NCI-H146 treated with DMSO at 0.1 percent for 48 hours (cell line): ENCODE measurements around the gene TNS3.

Experiments
- DNase-seq: peaks from one replicate; lab custom pipeline; 2025; ENCODE audit not compliant: unreplicated experiment; lab: John Stamatoyannopoulos, UW

TNS3 gene

DNA sequence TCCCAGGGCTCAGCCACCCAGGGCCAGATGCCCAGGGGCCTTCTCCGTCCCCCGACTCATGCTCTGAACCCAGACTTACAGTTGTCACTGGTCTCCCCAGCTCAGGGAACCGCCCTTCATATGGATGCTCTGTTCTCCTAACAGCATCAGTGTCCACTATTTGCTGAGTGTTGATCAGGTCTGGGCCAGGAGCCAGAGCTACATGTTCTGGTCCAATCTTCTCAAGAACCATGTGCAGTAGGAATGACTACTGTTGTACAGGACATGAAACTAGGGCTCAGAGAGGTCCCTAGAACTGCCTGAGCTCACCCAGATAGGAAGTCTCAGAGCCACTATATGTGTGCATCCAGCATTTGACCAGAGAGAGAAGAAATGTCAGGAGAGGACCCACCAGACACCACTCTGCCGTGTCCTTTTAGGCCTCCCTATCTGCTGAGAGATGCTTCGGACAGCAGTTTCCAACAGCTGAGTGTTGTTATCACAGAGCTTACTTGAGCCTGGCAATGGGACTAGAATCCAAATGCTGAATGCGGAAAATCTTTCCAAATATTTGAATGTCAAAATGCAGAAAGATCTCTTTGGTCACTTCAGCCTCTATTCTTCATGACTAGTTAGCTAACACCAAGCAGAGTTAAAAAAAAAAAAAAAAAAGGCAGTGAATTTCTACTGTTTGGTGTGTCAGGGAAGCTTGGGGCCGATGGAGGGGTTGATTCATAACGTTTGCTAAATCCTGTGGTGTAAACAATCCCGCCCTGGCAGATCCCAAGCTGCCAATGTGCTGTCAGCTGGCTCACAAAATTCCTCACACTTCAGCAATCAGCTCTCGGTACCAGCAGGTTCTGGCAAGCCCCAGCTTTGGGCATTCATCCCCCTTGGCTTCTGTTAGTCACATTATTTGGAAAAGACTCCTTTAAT is 246.1 kb downstream of the TNS3 start:
- no peak for DNase-seq

DNA sequence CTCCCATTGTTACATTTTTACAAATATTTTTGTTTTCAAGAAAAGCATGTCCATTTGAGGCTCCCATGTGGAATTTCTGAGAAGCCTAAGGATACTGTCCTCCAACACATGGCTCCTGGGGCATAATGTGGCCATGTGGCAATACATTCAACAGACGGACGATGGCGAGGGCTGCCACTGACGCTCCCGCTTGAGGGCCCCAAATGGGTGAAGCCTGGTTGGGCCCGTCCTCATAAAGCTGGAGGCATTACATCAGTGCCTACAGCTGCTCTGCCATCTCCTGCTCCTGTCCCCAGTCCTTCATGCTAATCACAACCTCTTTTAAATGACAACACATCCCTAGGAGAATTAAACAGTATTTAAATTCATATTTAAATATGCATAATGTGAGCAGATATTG is 246.8 kb downstream of the TNS3 start:
- no peak for DNase-seq

DNA sequence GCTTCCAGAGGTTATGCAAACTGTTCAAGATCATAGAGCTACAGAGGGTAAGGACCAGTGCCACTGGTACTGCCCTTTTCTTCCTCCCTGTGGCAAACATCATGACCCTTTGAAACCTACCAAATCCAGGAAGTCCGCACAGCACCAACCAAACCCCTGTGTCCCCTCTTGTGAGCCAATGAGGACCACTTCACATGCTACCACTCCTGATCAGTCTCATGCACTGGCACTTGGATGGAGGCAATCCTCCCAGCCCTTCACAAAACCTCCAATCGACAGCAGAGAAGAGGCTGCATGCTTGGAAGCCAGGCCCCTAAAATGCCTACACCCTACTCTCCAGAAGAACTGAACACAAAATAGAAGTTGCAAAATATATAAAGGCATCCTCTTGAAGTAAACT is 248.0 kb downstream of the TNS3 start:
- no peak for DNase-seq

DNA sequence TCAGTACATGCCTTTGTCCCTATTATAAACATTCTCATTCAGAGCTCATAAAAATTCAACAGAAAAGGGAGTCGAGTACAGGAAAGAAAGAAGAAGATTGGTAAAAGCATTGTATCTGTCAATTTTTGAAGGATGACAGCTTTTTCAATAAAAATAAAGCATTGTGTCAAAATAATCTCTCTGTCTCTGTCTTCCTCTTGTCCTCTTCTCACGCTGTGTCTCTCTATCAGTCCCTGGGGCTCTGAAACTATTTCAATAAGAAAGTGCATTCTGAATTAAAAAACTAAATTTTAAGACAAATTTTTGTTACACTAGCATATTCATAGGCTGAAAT is 248.4 kb downstream of the TNS3 start:
- DNase-seq, result no peak

DNA sequence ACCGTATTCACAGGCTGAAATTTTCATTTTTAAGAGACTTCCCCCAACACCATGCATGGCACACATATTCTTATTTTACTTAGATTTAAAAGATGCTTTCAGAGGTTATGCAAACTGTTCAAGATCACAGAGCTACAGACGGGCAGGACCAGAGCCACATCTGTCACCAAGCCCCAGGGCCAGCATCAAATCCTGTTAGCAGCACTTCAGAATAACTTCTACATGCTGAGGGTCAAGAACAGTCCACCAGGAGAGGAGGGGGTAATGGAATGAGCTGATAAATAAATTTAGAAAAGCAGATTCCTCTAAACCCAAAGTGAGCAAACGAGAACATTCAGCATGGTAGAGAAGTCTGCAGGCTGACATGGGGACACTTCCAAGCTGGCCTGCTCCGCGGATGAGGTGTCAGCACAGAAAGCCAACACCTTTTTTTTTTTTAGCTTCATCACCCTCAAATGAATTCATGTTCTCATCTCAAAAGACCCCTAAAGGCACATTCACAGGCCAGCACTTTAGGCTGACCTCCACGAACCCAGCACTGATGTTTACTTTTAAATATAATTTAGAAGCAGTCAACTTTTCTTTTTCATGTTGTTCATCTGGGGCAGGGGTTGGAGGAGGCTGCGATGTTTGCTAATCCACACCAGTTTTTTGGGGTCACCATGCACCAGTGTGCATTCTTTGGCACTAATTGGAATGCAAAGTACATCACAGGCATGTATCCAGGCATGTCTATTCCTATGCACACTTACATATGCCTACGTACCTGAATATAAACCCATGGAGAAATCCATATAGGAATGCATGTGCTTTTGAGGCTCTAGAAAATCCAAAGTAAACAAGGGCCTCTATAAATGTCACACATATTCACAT is 249.0 kb downstream of the TNS3 start:
- DNase-seq, result no peak

DNA sequence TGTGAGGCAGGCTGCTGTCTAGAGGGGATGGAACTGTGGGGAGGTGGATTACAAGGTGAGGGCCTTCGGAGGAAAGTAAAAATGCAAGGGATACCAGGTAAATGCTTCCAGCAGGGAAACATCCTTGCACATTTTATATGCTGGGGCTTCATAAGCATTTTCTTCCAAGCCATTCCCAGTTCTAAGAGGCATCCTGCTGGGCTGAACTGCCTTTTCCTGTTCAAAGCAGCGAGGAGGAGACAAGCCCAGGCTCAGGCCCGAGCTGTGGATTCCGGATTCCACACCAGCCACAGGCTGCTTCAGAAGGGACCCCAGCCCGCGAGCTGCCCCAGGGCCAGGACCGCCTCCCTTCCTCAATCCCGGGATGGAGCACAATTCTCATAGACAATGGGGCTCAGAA is 249.7 kb downstream of the TNS3 start:
- DNase-seq, result no peak

DNA sequence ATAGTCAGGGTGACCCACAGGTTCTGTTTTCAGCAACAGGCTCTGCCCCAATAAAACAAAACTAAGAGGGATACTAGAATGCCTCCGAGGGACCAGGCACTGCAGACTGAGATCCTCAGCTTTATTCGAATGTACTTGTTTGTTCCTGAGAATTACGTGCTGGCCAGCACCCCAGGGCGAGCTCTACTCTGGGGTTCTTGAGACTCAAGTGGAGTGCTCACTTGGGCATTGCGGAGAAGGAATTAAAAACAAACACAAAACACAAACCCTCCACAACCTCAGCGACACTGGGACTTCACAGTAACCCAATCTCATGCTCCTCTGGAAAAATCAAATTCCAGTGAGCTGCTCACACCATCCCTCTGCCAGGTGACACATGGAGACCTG is 250.7 kb downstream of the TNS3 start:
- DNase-seq, result no peak

DNA sequence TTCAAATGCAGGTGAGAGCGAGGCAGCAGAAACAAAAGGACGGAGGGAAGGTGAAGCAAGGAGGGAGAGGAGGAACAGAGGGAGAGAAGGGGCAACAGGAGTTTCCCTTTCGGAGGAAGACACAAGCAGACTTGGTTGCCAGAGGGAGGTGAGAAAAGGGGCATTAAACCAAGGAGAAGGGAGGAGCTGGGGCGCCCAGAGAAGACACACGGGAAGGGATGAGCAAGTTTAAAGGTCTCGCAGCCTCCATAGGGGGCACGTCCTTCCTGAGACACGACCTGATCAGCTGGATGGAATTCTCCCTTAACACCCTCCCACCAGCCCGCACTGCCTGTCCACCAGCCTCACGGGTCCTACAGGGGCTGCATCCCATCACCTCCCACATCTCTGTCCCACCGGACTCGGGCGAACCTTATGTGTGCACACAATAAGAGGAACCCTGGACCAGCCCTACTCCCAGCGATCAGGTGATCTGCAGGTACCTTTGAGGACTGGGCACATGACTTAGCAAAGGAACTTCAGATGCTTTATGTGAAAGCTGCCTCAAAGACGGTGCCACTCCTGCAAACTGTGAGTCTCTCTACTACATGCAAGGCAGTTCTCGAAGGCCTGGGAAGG is 251.2 kb downstream of the TNS3 start:
- no peak for DNase-seq

DNA sequence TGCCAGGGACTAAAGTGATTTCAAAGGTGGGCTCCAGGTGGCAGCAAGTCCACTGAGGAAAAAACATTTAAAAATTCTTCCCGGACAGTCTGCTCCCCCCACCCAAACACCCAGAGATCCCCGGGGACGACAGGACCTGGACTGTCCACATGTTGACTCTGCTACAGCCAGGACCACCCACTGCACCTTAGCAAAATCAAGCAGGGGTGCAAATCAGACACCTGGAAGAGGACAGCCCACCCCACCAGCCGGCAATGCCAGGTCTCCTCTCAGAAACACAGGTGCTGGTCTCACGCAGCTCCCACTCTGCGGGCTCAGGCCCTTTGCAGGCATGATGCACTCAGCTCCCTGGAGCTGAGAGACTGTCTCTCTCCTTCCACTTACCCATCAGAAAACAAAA is 251.9 kb downstream of the TNS3 start:
- DNase-seq, result no peak

DNA sequence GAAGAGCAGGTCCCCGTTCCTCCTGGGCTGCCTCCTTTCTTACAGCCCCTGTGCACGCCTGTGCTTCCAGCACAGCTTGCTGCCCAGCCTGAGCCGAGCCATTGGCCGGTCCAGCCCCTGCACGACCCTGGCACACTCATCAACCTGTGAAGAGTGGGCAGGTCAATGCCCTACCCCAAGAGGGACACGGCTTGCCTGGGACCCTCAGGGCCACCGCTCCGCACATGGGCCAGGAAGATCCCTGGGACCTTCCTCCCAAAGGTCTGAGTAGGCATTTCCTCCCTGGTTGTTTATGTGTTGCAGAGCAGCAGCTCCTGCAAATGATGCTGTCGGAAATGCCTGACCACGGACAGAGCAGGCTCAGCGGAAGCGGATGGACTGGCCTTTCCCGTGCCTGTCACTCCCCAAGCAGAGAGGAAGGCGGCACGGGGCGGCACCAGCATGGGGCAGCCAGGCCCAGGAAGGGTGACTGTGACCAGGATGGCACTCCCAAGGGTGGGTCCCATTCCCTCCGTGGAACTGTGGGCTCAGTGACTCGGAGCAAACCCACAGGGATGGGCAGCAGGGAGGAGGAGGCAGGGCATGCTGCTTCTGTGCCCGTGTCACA is 252.5 kb downstream of the TNS3 start:
- DNase-seq, result no peak

DNA sequence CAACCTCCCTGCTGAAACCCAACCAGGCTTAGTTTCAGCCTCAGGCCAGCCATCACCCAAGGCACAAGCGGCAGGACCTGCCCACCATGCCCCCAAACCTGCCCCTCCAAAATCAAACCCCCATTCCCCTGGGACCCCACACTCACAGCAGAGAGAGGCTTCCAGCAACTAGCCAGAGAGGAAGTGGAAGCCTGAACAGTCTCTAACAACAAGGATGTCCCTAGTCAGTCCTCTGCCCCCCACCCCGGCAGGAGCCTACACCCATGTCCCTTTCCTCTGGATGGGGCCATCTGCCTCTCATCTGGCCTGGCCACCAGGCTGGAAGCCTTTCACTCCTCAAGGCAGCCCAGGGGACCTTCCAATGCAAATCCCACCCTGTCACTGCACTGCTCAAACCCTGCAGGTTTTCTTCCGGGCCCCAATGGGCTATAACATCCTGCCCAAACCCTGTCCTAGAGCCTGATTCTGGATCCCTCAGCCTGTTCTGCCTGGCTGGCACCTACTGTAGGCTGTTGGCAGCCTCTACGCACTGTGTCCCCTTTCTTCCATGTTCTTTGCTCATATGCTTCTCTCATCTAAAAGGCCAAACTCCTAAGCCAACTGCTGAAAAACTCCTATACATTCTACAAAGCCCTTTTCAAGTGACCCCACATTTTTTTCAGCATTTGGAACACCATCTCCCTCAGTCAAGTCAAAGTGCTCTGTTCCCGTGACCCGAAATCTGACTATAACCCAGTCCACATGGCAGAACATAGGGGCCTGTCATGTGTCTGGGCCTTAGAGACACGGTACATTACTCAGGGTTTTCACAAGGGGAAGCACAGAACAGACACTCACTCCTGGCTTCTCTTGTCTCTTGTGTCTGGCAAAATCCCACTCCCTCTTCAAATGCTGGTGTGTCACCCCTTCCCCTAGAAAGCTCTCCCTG is 253.3 kb downstream of the TNS3 start:
- DNase-seq, result no peak

DNA sequence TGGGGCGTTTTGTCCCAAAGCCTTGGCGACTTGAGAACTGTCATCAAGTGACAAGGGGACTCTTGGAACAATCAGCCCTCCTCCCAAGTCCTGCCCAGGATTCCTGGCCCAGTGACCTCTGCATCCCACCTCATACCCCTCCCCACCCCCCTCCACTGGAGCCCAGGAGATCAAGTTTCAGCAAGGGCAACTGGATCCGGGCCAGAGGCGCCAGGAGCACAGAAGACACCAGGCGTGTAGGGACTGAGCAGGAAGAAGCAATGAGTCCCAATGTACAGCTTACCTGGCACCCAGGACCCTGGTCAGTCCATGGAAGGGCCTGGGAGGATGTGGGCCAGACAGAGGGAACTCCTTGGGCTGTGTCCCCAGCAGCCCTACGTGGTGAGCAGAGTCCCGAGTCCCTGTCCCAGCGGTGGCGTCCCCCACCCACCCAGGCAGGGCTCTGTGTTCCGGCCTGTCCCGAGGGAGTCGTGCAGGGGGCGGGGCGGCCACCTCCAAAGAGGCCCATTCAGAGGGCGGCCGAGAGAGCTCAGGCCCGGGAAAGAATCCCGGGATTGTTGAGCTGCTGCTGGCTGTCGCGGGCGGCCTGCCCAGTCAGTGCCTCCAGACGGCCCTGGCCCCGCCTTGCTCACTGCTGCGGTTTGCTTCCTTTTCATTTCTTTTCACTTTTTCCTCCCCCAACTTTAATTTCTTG is 254.1 kb downstream of the TNS3 start:
- no peak for DNase-seq

DNA sequence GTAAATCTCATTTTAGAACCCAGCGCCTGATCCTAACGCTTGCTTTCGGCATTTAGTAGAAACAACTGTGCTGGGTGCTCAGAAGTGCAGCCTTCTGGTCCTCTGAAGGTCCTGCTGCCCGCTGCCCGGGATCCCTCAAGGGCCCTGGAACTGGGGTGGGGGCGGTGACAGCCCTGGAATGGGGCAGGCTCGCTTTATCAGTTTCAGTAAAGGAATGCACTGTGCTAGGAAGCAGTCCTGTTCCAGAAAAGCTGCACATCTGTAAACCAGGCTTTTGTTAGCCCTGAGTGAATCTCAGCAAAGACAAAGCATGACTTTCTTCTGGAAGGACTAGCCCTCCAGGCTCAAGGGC is 254.6 kb downstream of the TNS3 start:
- DNase-seq, result no peak

DNA sequence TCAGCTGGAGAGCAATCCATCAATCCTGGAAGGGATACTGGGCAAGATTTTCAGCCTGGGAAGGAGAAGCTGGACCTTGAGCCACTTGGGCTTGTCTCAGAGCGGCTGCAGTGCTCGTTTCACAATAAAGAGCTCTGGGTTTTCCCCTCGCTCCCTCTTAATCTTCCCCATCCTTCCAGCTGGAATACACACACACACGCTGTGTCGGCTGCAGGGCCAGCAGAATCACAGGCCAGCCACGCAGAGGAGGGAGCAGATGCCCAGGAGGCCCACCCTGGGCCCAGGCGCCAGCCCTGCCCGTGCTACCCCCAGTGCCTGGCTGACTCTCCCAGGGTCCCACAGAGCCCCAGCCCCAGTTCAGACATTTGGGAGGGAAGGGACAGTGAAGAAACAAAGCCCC is 255.1 kb downstream of the TNS3 start:
- DNase-seq, result no peak

DNA sequence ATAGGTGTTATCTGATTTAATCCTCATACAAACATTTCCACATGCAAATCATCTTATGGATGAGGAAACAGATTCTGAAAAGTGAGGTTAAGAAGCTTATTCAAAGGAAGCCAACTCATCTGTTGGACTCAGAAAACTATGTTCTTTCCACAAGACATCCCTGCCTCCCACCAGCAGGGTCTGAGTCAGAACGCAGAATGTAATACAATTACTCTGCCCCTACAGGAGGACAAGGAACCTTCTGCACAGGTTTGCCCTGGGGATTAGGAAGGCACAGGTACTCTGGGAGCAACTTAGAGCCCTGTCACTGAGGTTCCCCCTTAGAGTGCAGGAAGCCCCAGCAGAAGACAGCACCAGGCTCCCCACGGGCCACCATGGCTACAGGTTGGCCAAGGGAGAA is 255.7 kb downstream of the TNS3 start:
- no peak for DNase-seq

DNA sequence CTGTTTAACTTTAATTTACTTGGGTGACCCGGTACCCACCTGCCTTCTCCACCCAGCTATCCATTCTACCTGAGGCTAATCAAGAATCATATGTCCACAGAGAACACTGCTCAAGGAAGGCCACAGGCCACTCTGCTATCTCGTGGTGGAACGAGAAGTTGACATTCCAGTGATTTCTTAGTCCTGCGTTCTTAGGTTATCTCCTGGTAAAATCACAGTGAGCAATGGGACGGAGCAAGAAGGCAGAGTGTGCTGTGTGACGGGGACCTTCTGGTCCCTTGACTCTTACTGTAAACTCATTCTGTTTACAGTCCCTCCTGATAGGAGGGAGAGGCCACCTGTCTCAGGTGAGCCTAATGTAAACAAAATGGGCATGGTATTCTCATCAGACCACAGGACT is 256.6 kb downstream of the TNS3 start:
- no peak for DNase-seq

DNA sequence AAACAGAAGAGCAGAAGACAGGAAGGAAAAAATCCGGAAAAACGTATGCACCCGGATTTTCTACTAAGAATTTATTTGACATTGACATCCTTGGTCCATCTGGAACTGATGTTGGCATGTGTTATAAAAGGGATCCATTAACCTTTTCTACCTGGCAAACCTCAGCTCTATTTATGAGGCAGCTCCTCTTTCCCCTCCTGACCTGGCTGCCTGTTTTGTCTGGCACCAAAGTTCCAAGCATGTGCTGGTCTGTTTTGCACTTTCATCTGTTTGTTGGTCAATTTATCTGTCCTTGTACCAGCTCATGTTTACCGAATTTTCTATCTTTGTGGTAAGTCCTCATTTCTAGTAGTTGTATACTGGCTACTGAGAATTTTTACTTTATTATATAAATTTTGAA is 258.0 kb downstream of the TNS3 start:
- DNase-seq, result no peak

DNA sequence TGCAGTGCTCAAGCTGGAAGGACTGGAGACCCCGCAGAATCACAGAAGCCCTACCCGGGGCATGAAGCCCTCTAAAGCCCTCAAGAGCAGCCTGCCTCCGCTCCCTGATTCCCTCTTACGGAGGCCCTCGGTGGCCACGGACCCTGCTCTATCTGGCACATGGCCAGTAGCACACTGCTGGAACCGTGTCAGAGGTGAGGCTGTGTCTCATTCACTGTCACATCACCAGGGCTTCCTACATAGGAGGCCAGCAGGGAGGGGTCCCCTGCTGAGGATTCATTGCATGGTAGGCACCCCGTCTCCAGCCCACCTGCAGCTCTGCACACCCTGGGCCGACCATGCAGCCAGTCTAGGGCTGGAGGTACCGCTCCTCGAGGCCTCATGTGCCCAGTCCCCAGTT is 259.2 kb downstream of the TNS3 start:
- no peak for DNase-seq

DNA sequence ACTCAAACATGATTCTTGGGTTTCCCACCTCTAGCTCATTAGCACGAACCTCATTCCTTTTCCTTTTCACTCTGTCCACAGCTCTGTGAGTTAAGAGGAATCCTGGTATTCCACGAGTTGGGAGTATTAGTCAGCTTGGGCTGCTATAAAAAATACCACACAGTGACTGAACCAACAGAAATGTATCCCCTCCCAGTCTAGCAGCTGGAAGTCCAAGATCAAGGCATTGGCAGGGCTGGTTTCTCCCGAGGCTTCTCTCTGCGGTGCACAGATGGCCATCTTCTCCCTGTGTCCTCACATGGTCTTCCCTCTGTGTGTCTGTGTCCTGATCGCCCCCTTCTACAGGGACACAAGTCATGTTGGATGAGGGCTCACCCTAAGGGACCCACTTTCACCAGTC is 261.6 kb downstream of the TNS3 start:
- no peak for DNase-seq
